Left ventricle myocardium inferior (tissue), 1 donor: ENCODE measurements around the gene KCNQ1. TPM values are rescaled to one million over a fixed set of nuclear protein-coding genes. Genes with fewer than 3 reads are reported as not detected.

Experiments used
- DNase-seq: peaks from one replicate; pipeline ENCODE4 v3.0.0-alpha.2; 2020
- H3K27ac ChIP-seq: fragments of 200-600 bp; replicated peaks from 2 replicates; pipeline ENCODE4 v1.8.0; 2021
- H3K27me3 ChIP-seq: fragments of 200-600 bp; 2 replicates; pipeline ENCODE4 v1.8.0; 2021; ENCODE audit warnings: low read depth
- H3K36me3 ChIP-seq: fragments of 200-600 bp; 2 replicates; pipeline ENCODE4 v1.8.0; 2021
- H3K4me1 ChIP-seq: fragments of 200-600 bp; 2 replicates; pipeline ENCODE4 v1.8.0; 2021
- H3K4me3 ChIP-seq: fragments of 200-600 bp; 2 replicates; pipeline ENCODE4 v1.8.0; 2021; ENCODE audit warnings: mild to moderate bottlenecking, moderate library complexity
- H3K9me3 ChIP-seq: fragments of 200-600 bp; replicated peaks from 2 replicates; pipeline ENCODE4 v1.8.0; 2021
- CTCF ChIP-seq: fragments of 200-600 bp; IDR thresholded peaks from 2 replicates; pipeline ENCODE4 v1.8.0; 2021; ENCODE audit warnings: antibody characterized with exemption, mild to moderate bottlenecking, borderline replicate concordance
- intact Hi-C: fragments of 100-400 bp; cut with micrococcal nuclease; formaldehyde crosslinking; loops from one replicate; pipeline ENCODE4 v1.11.0; 2022
- total RNA-seq: library from RNA; stranded (reverse); fragmentation: NEBNext Ultra II Directional; extraction: Animal tissue kit (Norgen Biotek cat#: 25700); gene quantifications from one replicate; pipeline ENCODE4 v1.2.1, GENCODE V29; 2021
- donor health status: DM: no; HTN: yes; CAD: no; lungs with severe emphysema.

KCNQ1 gene
- total RNA-seq, 1 donor from 2014 or later: 41.8 TPM

DNA sequence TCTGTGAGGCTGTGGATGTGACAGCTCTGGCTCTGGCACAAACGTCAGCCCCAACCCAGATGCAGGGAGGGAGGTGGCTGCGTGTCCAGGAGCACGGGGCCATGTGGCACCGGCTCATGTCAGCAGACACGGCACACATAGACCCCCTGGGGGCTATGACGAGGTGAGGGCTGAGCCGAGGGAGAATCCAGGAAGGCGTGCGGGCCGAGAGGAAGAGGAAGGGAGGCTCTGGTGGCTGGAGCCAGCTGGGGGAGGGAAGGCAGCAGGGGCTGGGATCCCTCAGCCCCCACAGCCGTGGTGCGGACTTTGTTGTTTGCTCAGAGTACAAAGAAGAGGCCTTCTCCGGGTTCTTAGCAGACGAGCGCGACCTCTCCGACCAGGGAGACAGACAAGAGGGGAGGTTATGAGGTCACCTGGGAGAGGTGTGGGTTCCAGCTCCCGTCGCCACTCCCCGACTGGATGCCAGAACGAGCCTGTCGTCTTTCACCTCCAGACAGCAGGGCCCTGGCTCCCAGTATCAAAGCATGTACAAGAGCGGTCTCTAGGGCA lies 394.7 kb downstream of the KCNQ1 start:
- intact Hi-C loops: no loop called here
- Histone ChIP-seq H3K27me3 (no peaks in the 10 kb centered on the region), H3K36me3 (no peaks in the 10 kb centered on the region), H3K9me3 (no peaks in the 10 kb centered on the region), H3K4me3 (no peak overlapping the region), H3K27ac (peak overlapping the region; percentile 78), H3K4me1 (peaks cover 41% of the 10 kb centered on the region)
- no peak for TF ChIP-seq CTCF
- peak; percentile 36 for DNase-seq

- H3K36me3 ChIP-seq: no peaks in the 10 kb centered on the region
- H3K4me1 ChIP-seq: peaks cover 29% of the 10 kb centered on the region
- H3K9me3 ChIP-seq: no peaks in the 10 kb centered on the region
- intact Hi-C loops: no loop called here
- H3K4me3 ChIP-seq: no peak overlapping the region
- no peaks in the 10 kb centered on the region for H3K27me3 ChIP-seq
- H3K27ac ChIP-seq: no peak overlapping the region
- no peak for DNase-seq
- TF ChIP-seq CTCF: no peak
These were observed 396.8 kb downstream of the KCNQ1 start for GRCh38 chr11:2841411-2842190.

GRCh38 chr11:2842876-2843275 lies 398.1 kb downstream of the KCNQ1 start:
- TF ChIP-seq CTCF: no peak
- Histone ChIP-seq H3K27me3 (no peaks in the 10 kb centered on the region), H3K9me3 (no peaks in the 10 kb centered on the region), H3K4me3 (no peak overlapping the region), H3K36me3 (no peaks in the 10 kb centered on the region), H3K4me1 (peaks cover 16% of the 10 kb centered on the region), H3K27ac (no peak overlapping the region)
- no peak for DNase-seq
- intact Hi-C loops: no loop called here

DNA sequence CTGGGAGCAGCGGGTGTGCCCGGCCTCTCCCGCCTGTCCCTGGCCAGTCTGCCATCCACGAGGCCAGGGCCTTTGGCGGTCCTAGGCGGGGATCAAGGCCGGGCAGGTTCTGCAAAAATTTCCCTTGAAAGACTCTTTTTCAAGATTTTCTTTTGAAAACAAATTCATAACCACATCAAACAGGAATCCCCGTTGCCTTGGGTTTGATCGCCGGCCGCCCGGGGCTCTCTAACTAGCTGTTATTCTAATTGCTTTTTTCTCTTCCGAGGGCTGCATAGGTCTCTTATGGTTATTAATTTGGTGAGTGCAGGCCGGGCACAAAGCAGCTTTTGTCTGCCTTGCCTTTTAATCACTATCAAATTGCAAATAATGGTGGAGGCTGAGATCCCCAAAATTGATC lies 398.7 kb downstream of the KCNQ1 start:
- H3K36me3 ChIP-seq: no peaks in the 10 kb centered on the region
- no peak overlapping the region for H3K27ac ChIP-seq
- H3K4me1 ChIP-seq: peaks cover 12% of the 10 kb centered on the region
- intact Hi-C loops: no loop called here
- TF ChIP-seq CTCF: no peak
- no peak overlapping the region for H3K4me3 ChIP-seq
- H3K9me3 ChIP-seq: no peaks in the 10 kb centered on the region
- no peaks in the 10 kb centered on the region for H3K27me3 ChIP-seq
- DNase-seq: no peak

DNA sequence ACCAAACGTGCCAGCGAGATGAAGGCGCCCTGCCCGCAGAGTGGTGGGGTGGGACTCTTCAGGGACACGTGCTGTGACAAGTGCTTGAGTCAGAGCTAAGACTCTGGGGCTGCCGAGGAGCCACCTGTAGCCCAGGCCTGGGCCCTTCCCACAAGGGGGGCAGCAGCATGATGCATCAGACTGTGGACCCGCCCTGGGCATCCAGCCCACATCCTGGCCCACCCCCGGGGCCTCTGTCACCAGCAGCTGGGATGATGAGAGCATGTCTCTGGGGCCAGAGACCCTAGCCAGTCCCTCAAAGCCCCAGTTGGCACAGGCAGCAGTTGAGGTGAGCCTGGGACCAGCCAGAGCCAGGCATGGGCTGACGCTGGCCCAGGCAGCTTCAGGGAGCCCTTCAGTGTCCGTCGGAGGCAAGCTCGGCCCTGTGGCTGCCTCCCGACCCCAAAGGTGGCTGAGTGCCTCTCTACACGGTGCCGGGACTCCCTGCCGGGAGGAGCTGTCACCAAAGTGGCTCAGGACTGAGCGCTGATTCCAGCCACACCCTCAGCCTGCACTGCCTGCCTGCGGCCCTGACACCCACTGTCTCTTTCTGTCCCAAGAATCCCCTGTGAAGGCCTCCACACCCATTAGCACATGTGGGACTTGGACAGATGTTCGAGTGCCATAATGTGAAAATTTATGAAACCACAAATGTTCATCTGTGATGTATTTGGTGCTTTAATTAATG lies 399.5 kb downstream of the KCNQ1 start:
- Histone ChIP-seq H3K36me3 (no peaks in the 10 kb centered on the region), H3K27ac (no peak overlapping the region), H3K4me3 (no peak overlapping the region), H3K9me3 (no peaks in the 10 kb centered on the region), H3K4me1 (peaks cover 5% of the 10 kb centered on the region), H3K27me3 (no peaks in the 10 kb centered on the region)
- TF ChIP-seq CTCF: no peak
- intact Hi-C loops: no loop called here
- DNase-seq: no peak
